Measurements from ENCODE around the gene SNX22.
A peak's percentile ranks its signal among the peaks of the same experiment; 100 is the strongest.
"Not testable (repeated sequence)": the region's sequence is repeated elsewhere in the genome, so short reads cannot be mapped to it uniquely, and the experiment has no call there.

SNX22 gene

GRCh38 chr15:64151727-64152506, at the start of gene SNX22:
TSS of gene SNX22 (plus strand) at chr15:64151731. CDS start at chr15:64151776, 45 bp downstream.
- POLR2A ChIA-PET, result interaction anchor here (0.5 kb wide), 1 partner anchor 107 kb away, joined by 3 read pairs; no protein-coding TSS in a partner anchor
- DNase-seq (ENCODE audit: extremely low spot score), result peak; percentile 40
- no peak for TF ChIP-seq CTCF (IDR thresholded peaks at IDR 0.05; ENCODE audit: control extremely low read depth, extremely low read depth, low read depth, missing control alignments)
- CTCF ChIA-PET, result interaction anchor here (0.8 to 5.4 kb wide), 7 partner anchors 7 to 130 kb away, joined by 3 to 59 read pairs (median 20); partner anchors contain the start of genes CIAO2A, PPIB and SNX1

- DNase-seq (ENCODE audit: extremely low spot score), result no peak
- ChIA-PET CTCF (interaction anchor here (1.1 kb wide), 1 partner anchor 9 kb away, joined by 3 read pairs; the partner anchor contains the start of gene CIAO2A), POLR2A (no interaction called here)
- no peak for TF ChIP-seq CTCF (IDR thresholded peaks at IDR 0.05; ENCODE audit: control extremely low read depth, extremely low read depth, low read depth, missing control alignments)
Observed at GRCh38 chr15:64102497-64102896, 49.0 kb upstream of the SNX22 start.

- CTCF ChIA-PET, result interaction anchor here (1.0 to 2.0 kb wide), 3 partner anchors 9 to 38 kb away, joined by 3 to 9 read pairs (median 4); partner anchors contain the start of gene CIAO2A
- DNase-seq (ENCODE audit: extremely low spot score), result no peak
- POLR2A ChIA-PET, result no interaction called here
- no peak for TF ChIP-seq CTCF (IDR thresholded peaks at IDR 0.05; ENCODE audit: control extremely low read depth, extremely low read depth, low read depth, missing control alignments)
Observed at GRCh38 chr15:64105113-64105704, 46.3 kb upstream of the SNX22 start.

GRCh38 chr15:64107337-64107736, 44.2 kb upstream of the SNX22 start:
- CTCF ChIA-PET, result interaction anchor here (0.9 to 1.5 kb wide), 4 partner anchors 10 to 46 kb away, joined by 3 to 4 read pairs (median 4); no protein-coding TSS in a partner anchor
- no peak for TF ChIP-seq CTCF (IDR thresholded peaks at IDR 0.05; ENCODE audit: control extremely low read depth, extremely low read depth, low read depth, missing control alignments)
- POLR2A ChIA-PET, result no interaction called here
- DNase-seq (ENCODE audit: extremely low spot score), result no peak

GRCh38 chr15:64110108-64110701, 41.3 kb upstream of the SNX22 start:
- POLR2A ChIA-PET; DNase-seq (ENCODE audit: extremely low spot score): not testable (repeated sequence)
- CTCF ChIA-PET, result interaction anchor here (1.0 to 4.4 kb wide), 5 partner anchors 12 to 43 kb away, joined by 3 to 23 read pairs (median 7); partner anchors contain the start of gene SNX1

- ChIA-PET CTCF (interaction anchor here (0.9 to 4.4 kb wide), 8 partner anchors 11 to 43 kb away, joined by 3 to 23 read pairs (median 4); partner anchors contain the start of gene SNX1), POLR2A (interaction anchor here (0.5 kb wide), 1 partner anchor 38 kb away, joined by 6 read pairs; no protein-coding TSS in a partner anchor)
- TF ChIP-seq CTCF (IDR thresholded peaks at IDR 0.05; ENCODE audit: control extremely low read depth, extremely low read depth, low read depth, missing control alignments), result no peak
- DNase-seq (ENCODE audit: extremely low spot score), result peak; percentile 33
Observed at GRCh38 chr15:64110950-64111678, 40.4 kb upstream of the SNX22 start.
